H1 (cell line): Measurements from ENCODE around the gene FAM149A.

Experiments used
- BRCA1 ChIP-seq: IDR thresholded peaks from 2 replicates; pipeline ENCODE4 v1.6.1; 2012; ENCODE audit warnings: low read depth, low read length, improper control_type of control experiment
- EGR1 ChIP-seq: IDR thresholded peaks from 2 replicates; pipeline ENCODE4 v1.6.1; 2011; ENCODE audit warnings: low read depth, low read length, borderline replicate concordance
- GTF2F1 ChIP-seq: IDR thresholded peaks from 2 replicates; pipeline ENCODE4 v1.6.1; 2012; ENCODE audit warnings: low read depth, low read length, improper control_type of control experiment, borderline replicate concordance
- HDAC2 ChIP-seq, 2 experiments: fragments of 300-600 bp in 1 of 2; sonication (generic) in 1 of 2; IDR thresholded peaks; 2 replicates each; pipeline ENCODE4 v1.6.1; 2011 to 2012; ENCODE audit warnings: low read depth in 2 of 2, low read length in 2 of 2, mild to moderate bottlenecking in 2 of 2, moderate library complexity in 2 of 2, borderline replicate concordance in 1 of 2, inconsistent platforms in 1 of 2
- JUN ChIP-seq: IDR thresholded peaks from 2 replicates; pipeline ENCODE4 v1.6.1; 2011; ENCODE audit warnings: low read depth, mild to moderate bottlenecking, improper control_type of control experiment, low read length
- POU5F1 ChIP-seq: IDR thresholded peaks from 2 replicates; pipeline ENCODE4 v1.6.1; 2011; ENCODE audit warnings: low read depth, mild to moderate bottlenecking, low read length, moderate library complexity
- RAD21 ChIP-seq, 2 experiments: IDR thresholded peaks in 1 of 2; conservative IDR thresholded peaks in 1 of 2; 2 replicates each; pipeline ENCODE4 v1.6.1; 2011; ENCODE audit warnings: low read depth in 2 of 2, low read length in 2 of 2, improper control_type of control experiment in 1 of 2, inconsistent platforms in 1 of 2, mild to moderate bottlenecking in 1 of 2, moderate library complexity in 1 of 2
- TAF1 ChIP-seq: IDR thresholded peaks from 2 replicates; pipeline ENCODE4 v1.6.1; 2011; ENCODE audit warnings: mild to moderate bottlenecking, low read depth, low read length
- TF ChIP-seq, protein P1 (sequence below): IDR thresholded peaks from 2 replicates; pipeline ENCODE4 v1.6.1; 2012; ENCODE audit warnings: inconsistent platforms
- TF ChIP-seq, protein P2 (sequence below), 3 experiments: IDR thresholded peaks; 1 replicate in 2 of 3; 2 replicates in 1 of 3; pipeline versions ENCODE4 v1.5.1 to v1.6.1; 2011; ENCODE audit warnings: low read length in 3 of 3, mild to moderate bottlenecking in 3 of 3, inconsistent platforms in 2 of 3, low read depth in 1 of 3, moderate library complexity in 1 of 3; ENCODE audit not compliant: insufficient read depth in 1 of 3; ENCODE audit errors: control extremely low read depth in 1 of 3

DNA sequence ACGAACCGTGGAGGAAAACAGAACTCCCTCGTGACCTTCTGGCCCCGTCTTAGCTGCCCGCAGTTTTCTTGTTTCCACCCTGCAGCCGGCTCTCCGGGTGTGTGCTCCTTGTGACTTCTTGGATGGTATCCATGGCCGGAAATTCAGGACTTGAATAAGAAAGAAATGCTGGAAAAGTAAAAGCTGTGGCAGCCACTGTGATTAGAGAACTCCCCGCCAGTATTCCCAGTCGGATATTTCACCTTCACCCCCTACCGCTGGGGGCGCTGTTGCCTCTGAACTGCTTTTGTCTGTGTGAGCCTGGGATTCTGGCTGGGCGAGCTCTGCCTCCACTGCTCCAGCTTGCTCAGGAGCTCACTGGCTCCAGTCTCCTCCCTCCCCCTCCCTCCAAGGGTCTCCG is 45.4 kb downstream of the FAM149A start:
- TF ChIP-seq, protein P1, sequence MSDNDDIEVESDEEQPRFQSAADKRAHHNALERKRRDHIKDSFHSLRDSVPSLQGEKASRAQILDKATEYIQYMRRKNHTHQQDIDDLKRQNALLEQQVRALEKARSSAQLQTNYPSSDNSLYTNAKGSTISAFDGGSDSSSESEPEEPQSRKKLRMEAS, result no peak
- TF ChIP-seq, protein P2, sequence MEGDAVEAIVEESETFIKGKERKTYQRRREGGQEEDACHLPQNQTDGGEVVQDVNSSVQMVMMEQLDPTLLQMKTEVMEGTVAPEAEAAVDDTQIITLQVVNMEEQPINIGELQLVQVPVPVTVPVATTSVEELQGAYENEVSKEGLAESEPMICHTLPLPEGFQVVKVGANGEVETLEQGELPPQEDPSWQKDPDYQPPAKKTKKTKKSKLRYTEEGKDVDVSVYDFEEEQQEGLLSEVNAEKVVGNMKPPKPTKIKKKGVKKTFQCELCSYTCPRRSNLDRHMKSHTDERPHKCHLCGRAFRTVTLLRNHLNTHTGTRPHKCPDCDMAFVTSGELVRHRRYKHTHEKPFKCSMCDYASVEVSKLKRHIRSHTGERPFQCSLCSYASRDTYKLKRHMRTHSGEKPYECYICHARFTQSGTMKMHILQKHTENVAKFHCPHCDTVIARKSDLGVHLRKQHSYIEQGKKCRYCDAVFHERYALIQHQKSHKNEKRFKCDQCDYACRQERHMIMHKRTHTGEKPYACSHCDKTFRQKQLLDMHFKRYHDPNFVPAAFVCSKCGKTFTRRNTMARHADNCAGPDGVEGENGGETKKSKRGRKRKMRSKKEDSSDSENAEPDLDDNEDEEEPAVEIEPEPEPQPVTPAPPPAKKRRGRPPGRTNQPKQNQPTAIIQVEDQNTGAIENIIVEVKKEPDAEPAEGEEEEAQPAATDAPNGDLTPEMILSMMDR (IDR thresholded peaks at IDR 0.05; ENCODE audit: control extremely low read depth in 1 of 3, insufficient read depth in 1 of 3, low read depth in 1 of 3, low read length in 3 of 3), result peak; percentile 61 to 73 (median 62)
- TF ChIP-seq RAD21 (IDR thresholded peaks at IDR 0.05 in 1 of 2, conservative IDR thresholded peaks at IDR 0.05 in 1 of 2; ENCODE audit: low read depth in 2 of 2, low read length in 2 of 2), result peak; percentile 30 to 49; a peak in 2 of 4 replicates
- 0 out of 2 replicates have a peak, but pooled peaks have one; percentile 11 for TF ChIP-seq EGR1
- TF ChIP-seq JUN, result no peak
- TF ChIP-seq TAF1, result no peak
- TF ChIP-seq HDAC2 (IDR thresholded peaks at IDR 0.05; ENCODE audit: borderline replicate concordance in 1 of 2, low read depth in 2 of 2, low read length in 2 of 2), result no peak
- TF ChIP-seq BRCA1, result no peak
- TF ChIP-seq GTF2F1, result no peak
- no peak for TF ChIP-seq POU5F1
